Mammary epithelial cell (primary cell): Measurements from ENCODE around the gene PVR.
"Not testable (repeated sequence)": the region's sequence is repeated elsewhere in the genome, so short reads cannot be mapped to it uniquely, and the experiment has no call there.

Experiments
- EZH2 ChIP-seq: IDR thresholded peaks from 2 replicates; pipeline ENCODE4 v1.6.1; 2012; ENCODE audit warnings: low read length, inconsistent platforms, borderline replicate concordance
- TF ChIP-seq, protein P1 (sequence below), 2 donors: IDR thresholded peaks in 1 of 2; conservative IDR thresholded peaks in 1 of 2; 2 replicates each; pipeline ENCODE4 v1.5.1; 2011 to 2012; ENCODE audit warnings: inconsistent platforms in 2 of 2, low read length in 2 of 2, mild to moderate bottlenecking in 2 of 2, control low read depth in 1 of 2, low read depth in 1 of 2; ENCODE audit not compliant: insufficient read depth in 1 of 2; ENCODE audit errors: extremely low read depth in 1 of 2

DNA sequence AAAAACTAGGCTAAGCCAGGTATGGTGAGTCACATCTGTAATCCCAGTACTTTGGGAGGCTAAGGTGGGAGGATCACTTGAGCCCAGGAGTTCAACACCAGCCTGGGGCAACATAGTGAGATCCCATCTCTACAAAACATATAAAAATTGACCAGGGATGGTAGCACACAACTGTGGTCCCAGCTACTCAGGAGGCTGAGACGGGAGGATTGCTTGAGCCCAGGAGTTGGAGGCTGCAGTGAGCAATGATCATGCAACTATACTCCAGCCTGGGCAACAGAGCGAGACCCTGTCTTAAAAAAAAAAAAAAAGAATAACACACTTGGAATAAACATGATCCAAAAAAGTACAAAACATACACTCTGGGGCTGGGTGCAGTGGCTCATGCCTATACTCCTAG lies 26.3 kb downstream of the PVR start:
- TF ChIP-seq EZH2 = not testable (repeated sequence)
- TF ChIP-seq, protein P1, sequence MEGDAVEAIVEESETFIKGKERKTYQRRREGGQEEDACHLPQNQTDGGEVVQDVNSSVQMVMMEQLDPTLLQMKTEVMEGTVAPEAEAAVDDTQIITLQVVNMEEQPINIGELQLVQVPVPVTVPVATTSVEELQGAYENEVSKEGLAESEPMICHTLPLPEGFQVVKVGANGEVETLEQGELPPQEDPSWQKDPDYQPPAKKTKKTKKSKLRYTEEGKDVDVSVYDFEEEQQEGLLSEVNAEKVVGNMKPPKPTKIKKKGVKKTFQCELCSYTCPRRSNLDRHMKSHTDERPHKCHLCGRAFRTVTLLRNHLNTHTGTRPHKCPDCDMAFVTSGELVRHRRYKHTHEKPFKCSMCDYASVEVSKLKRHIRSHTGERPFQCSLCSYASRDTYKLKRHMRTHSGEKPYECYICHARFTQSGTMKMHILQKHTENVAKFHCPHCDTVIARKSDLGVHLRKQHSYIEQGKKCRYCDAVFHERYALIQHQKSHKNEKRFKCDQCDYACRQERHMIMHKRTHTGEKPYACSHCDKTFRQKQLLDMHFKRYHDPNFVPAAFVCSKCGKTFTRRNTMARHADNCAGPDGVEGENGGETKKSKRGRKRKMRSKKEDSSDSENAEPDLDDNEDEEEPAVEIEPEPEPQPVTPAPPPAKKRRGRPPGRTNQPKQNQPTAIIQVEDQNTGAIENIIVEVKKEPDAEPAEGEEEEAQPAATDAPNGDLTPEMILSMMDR (conservative IDR thresholded peaks at IDR 0.05 in 1 of 2, IDR thresholded peaks at IDR 0.05 in 1 of 2; ENCODE audit: extremely low read depth in 1 of 2, insufficient read depth in 1 of 2, low read depth in 1 of 2, low read length in 2 of 2) = not testable (repeated sequence)
